ENCODE measurements around the gene FBXL7.

DNA sequence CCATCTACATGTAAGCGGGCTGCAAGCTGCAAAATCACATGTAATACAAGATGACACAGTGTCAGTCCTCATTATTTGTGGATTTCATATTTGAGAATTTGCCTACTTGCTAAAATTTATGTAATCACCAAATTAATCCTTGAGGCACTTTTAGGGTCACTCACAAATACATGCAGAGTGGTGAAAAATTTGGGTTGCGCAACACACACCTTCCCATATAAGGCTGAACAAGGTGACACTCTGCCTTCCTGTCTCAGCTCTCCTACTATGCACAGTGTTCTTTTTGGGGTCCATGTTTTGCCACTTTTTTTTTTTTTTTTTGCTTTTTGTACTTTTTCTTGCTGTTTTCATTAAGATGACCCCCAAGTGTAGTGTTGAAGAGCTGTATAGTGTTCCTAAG is 111.0 kb downstream of the FBXL7 start:
- TF ChIP-seq EZH2 (IDR thresholded peaks at IDR 0.05; ENCODE audit: borderline replicate concordance, insufficient read depth, low read length, poor library complexity, severe bottlenecking), result no peak
- TF ChIP-seq, protein P1, sequence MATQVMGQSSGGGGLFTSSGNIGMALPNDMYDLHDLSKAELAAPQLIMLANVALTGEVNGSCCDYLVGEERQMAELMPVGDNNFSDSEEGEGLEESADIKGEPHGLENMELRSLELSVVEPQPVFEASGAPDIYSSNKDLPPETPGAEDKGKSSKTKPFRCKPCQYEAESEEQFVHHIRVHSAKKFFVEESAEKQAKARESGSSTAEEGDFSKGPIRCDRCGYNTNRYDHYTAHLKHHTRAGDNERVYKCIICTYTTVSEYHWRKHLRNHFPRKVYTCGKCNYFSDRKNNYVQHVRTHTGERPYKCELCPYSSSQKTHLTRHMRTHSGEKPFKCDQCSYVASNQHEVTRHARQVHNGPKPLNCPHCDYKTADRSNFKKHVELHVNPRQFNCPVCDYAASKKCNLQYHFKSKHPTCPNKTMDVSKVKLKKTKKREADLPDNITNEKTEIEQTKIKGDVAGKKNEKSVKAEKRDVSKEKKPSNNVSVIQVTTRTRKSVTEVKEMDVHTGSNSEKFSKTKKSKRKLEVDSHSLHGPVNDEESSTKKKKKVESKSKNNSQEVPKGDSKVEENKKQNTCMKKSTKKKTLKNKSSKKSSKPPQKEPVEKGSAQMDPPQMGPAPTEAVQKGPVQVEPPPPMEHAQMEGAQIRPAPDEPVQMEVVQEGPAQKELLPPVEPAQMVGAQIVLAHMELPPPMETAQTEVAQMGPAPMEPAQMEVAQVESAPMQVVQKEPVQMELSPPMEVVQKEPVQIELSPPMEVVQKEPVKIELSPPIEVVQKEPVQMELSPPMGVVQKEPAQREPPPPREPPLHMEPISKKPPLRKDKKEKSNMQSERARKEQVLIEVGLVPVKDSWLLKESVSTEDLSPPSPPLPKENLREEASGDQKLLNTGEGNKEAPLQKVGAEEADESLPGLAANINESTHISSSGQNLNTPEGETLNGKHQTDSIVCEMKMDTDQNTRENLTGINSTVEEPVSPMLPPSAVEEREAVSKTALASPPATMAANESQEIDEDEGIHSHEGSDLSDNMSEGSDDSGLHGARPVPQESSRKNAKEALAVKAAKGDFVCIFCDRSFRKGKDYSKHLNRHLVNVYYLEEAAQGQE (IDR thresholded peaks at IDR 0.05; ENCODE audit: borderline replicate concordance), result no peak
